Panc1 (cell line): ENCODE measurements around the gene NRBP1.

Source experiments
- CTCF ChIP-seq: fragments of 450-650 bp; IDR thresholded peaks from 2 replicates; pipeline ENCODE4 v1.5.1; 2017; ENCODE audit warnings: mild to moderate bottlenecking
- POLR2AphosphoS5 ChIP-seq: IDR thresholded peaks from 2 replicates; pipeline ENCODE4 v1.6.1; 2012; ENCODE audit warnings: mild to moderate bottlenecking, low read depth, low read length, moderate library complexity
- SIN3A ChIP-seq: IDR thresholded peaks from 2 replicates; pipeline ENCODE4 v1.6.1; 2012; ENCODE audit warnings: low read depth, mild to moderate bottlenecking, low read length, moderate library complexity, borderline replicate concordance; ENCODE audit not compliant: insufficient read depth

- no peak for TF ChIP-seq CTCF
- no peak for TF ChIP-seq SIN3A
- no peak for TF ChIP-seq POLR2AphosphoS5
Measured at GRCh38 chr2:27464443-27464842, 36.0 kb downstream of the NRBP1 start.
